A549 (cell line): ENCODE measurements around the gene PAK1. TPM values are rescaled to one million over a fixed set of nuclear protein-coding genes. Genes with fewer than 3 reads are reported as not detected.

ENCODE experiments used
- ATAC-seq, 2 experiments: fragments of 200-7000 bp in 1 of 2; fragments of >200 bp in 1 of 2; cut with Nextera tagmentation in 1 of 2; cut with Tn5 transposase in 1 of 2; 3 replicates each; pipeline versions ENCODE4 v1.8.0 to v1.9.1; 2018 to 2020; ENCODE audit warnings: mild to moderate bottlenecking in 1 of 2, moderate library complexity in 1 of 2
- CTCF ChIA-PET: fragments of 300-600 bp; sonication (Branson Sonifier 250); formaldehyde crosslinking; extraction: SDS; loops from one replicate; lab custom pipeline; 2021; ENCODE audit warnings: antibody characterized with exemption, inconsistent platforms; lab: Yijun Ruan, JAX
- POLR2A ChIA-PET: fragments of 350-600 bp; formaldehyde crosslinking; extraction: SDS; loops from one replicate; lab custom pipeline; 2021; ENCODE audit warnings: antibody characterized with exemption, inconsistent platforms; lab: Yijun Ruan, JAX
- DNase-seq, 2 experiments: peaks; one replicate each; pipeline versions ENCODE4 v3.0.0 to v3.0.0-alpha.2; 2011 to 2016; ENCODE audit warnings: low read depth in 1 of 2, low spot score in 1 of 2
- FAIRE-seq: peaks from 2 replicates; lab custom pipeline; 2011; peaks lifted over from hg19 to GRCh38; lab: Jason Lieb, UNC
- H3K27ac ChIP-seq, 2 experiments: fragments of >200 bp; sonication (Bioruptor Twin); formaldehyde crosslinking; 3 replicates each; pipeline ENCODE4 v1.5.1; 2016 to 2017
- H3K4me1 ChIP-seq: fragments of >200 bp; sonication (Bioruptor Twin); formaldehyde crosslinking; 3 replicates; pipeline ENCODE4 v1.6.1; 2016
- H3K4me2 ChIP-seq: fragments of >200 bp; sonication (Bioruptor Twin); formaldehyde crosslinking; 3 replicates; pipeline ENCODE4 v1.6.1; 2016
- H3K4me3 ChIP-seq: fragments of >200 bp; sonication (Bioruptor Twin); formaldehyde crosslinking; 3 replicates; pipeline ENCODE4 v1.5.1; 2016
- H3K9me3 ChIP-seq: fragments of >200 bp; sonication (Bioruptor Twin); formaldehyde crosslinking; 3 replicates; pipeline ENCODE4 v1.6.1; 2016
- ATOH8 ChIP-seq: fragments of 250-450 bp; sonication (Bioruptor Pico); IDR thresholded peaks from 2 replicates; pipeline ENCODE4 v1.5.0; 2020; ENCODE audit warnings: low read depth, mild to moderate bottlenecking, moderate library complexity
- BHLHE40 ChIP-seq: IDR thresholded peaks from 2 replicates; pipeline ENCODE4 v1.6.1; 2012; ENCODE audit warnings: low read depth, low read length, inconsistent platforms
- CBX2 ChIP-seq: fragments of 200-600 bp; sonication (generic); IDR thresholded peaks from 2 replicates; pipeline ENCODE4 v1.6.1; 2016; ENCODE audit warnings: low read depth, mild to moderate bottlenecking, borderline replicate concordance
- CEBPB ChIP-seq, 2 experiments: fragments of >200 bp in 1 of 2; sonication (Bioruptor Twin) in 1 of 2; formaldehyde crosslinking in 1 of 2; IDR thresholded peaks; 2 replicates each; pipeline ENCODE4 v1.6.1; 2012 to 2016
- CHD4 ChIP-seq: fragments of 200-600 bp; sonication (generic); IDR thresholded peaks from 2 replicates; pipeline ENCODE4 v1.6.1; 2016; ENCODE audit warnings: antibody characterized with exemption, mild to moderate bottlenecking, borderline replicate concordance
- EHMT2 ChIP-seq: fragments of 200-600 bp; sonication (generic); IDR thresholded peaks from 2 replicates; pipeline ENCODE4 v1.6.1; 2016; ENCODE audit warnings: antibody characterized with exemption, low read depth, mild to moderate bottlenecking, moderate library complexity
- ELK1 ChIP-seq: fragments of 150-350 bp; IDR thresholded peaks from 2 replicates; pipeline ENCODE4 v1.6.1; 2014; ENCODE audit warnings: low read depth, mild to moderate bottlenecking, low read length
- FOXS1 ChIP-seq: fragments of 250-450 bp; sonication (Bioruptor Pico); IDR thresholded peaks from 2 replicates; pipeline ENCODE4 v1.5.0; 2020; ENCODE audit warnings: mild to moderate bottlenecking, moderate library complexity
- HEYL ChIP-seq: fragments of 250-450 bp; sonication (Bioruptor Pico); IDR thresholded peaks from 2 replicates; pipeline ENCODE4 v1.8.0; 2021; ENCODE audit warnings: mild to moderate bottlenecking, moderate library complexity
- HOXA7 ChIP-seq: fragments of 250-450 bp; sonication (Bioruptor Pico); IDR thresholded peaks from 2 replicates; pipeline ENCODE4 v1.5.0; 2020; ENCODE audit warnings: mild to moderate bottlenecking, moderate library complexity
- HOXB13 ChIP-seq: fragments of 250-450 bp; sonication (Bioruptor Pico); IDR thresholded peaks from 2 replicates; pipeline ENCODE4 v1.5.0; 2020; ENCODE audit warnings: low read depth, mild to moderate bottlenecking, moderate library complexity
- JUN ChIP-seq, 2 experiments: fragments of >200 bp; sonication (Bioruptor Twin); formaldehyde crosslinking; IDR thresholded peaks; 2 replicates in 1 of 2; 3 replicates in 1 of 2; pipeline ENCODE4 v1.6.1; 2016 to 2017
- MAFK ChIP-seq: fragments of 450-650 bp; IDR thresholded peaks from 2 replicates; pipeline ENCODE4 v1.6.1; 2014; ENCODE audit not compliant: partially characterized antibody
- MAX ChIP-seq: IDR thresholded peaks from 2 replicates; pipeline ENCODE4 v1.6.1; 2012
- NPAS2 ChIP-seq: fragments of 250-450 bp; sonication (Bioruptor Pico); IDR thresholded peaks from 2 replicates; pipeline ENCODE4 v1.8.0; 2022; ENCODE audit warnings: mild to moderate bottlenecking, moderate library complexity, borderline replicate concordance
- PBX3 ChIP-seq: IDR thresholded peaks from 2 replicates; pipeline ENCODE4 v1.6.1; 2012
- POLR2A ChIP-seq: IDR thresholded peaks from 2 replicates; pipeline ENCODE4 v1.6.1; 2012; ENCODE audit warnings: mild to moderate bottlenecking, low read length
- RARB ChIP-seq: fragments of 250-450 bp; sonication (Bioruptor Pico); IDR thresholded peaks from 2 replicates; pipeline ENCODE4 v1.8.0; 2021; ENCODE audit warnings: mild to moderate bottlenecking, moderate library complexity
- REST ChIP-seq: fragments of 200-600 bp; sonication (generic); IDR thresholded peaks from 2 replicates; pipeline ENCODE4 v1.6.1; 2016; ENCODE audit warnings: antibody characterized with exemption, mild to moderate bottlenecking, moderate library complexity
- RFX5 ChIP-seq: fragments of 450-650 bp; IDR thresholded peaks from 2 replicates; pipeline ENCODE4 v1.7.1; 2014; ENCODE audit warnings: antibody characterized with exemption, mild to moderate bottlenecking, moderate library complexity
- SMC3 ChIP-seq: fragments of >200 bp; sonication (Bioruptor Twin); formaldehyde crosslinking; IDR thresholded peaks from 3 replicates; pipeline ENCODE4 v1.6.1; 2018; ENCODE audit warnings: inconsistent platforms
- TFCP2L1 ChIP-seq: fragments of 250-450 bp; sonication (Bioruptor Pico); IDR thresholded peaks from 2 replicates; pipeline ENCODE4 v1.5.0; 2021; ENCODE audit warnings: mild to moderate bottlenecking
- TP53 ChIP-seq: fragments of 250-450 bp; sonication (Bioruptor Pico); IDR thresholded peaks from 2 replicates; pipeline ENCODE4 v1.5.0; 2021; ENCODE audit warnings: mild to moderate bottlenecking, moderate library complexity
- ZSCAN20 ChIP-seq: fragments of 250-450 bp; sonication (Bioruptor Pico); IDR thresholded peaks from 2 replicates; pipeline ENCODE4 v1.8.0; 2022; ENCODE audit warnings: mild to moderate bottlenecking, moderate library complexity
- WGBS: methylation state at CpG from one replicate; pipeline ENCODE4 v1.1.6; 2017; ENCODE audit errors: missing lambda C conversion rate; 5-methylcytosine and 5-hydroxymethylcytosine counted together
- polyA plus RNA-seq, 4 experiments: library from polyadenylated mRNA; depleted of rRNA in 3 of 4; stranded (reverse); fragments of >200 nt; fragmentation: RNase III in 1 of 4; extraction: RNeasy Plus Mini Kit Qiagen cat#74134 plus additional on column Dnase treatment in 1 of 4; gene quantifications; 2 replicates in 3 of 4; 3 replicates in 1 of 4; pipeline ENCODE4 v1.2.3, GENCODE V29; 2011 to 2017

PAK1 gene
- polyA plus RNA-seq, 2 of the 4 experiments (the other 2 are of a cell fraction) = 20.6 to 60.7 TPM

- Histone ChIP-seq H3K9me3 (no peaks in the 10 kb centered on the region), H3K27ac (no peak overlapping the region), H3K4me1 (no peaks in the 10 kb centered on the region), H3K4me2 (no peak overlapping the region), H3K4me3 (no peak overlapping the region)
- ChIA-PET POLR2A (no interaction called here), CTCF (no interaction called here)
- DNase-seq = no peak
- TF ChIP-seq PBX3 (no peak), ELK1 (no peak), HEYL (CRISPR knock-in tag) (no peak), MAFK (no peak), HOXA7 (CRISPR knock-in tag) (no peak), TFCP2L1 (CRISPR knock-in tag) (no peak), EHMT2 (no peak), POLR2A (no peak), RFX5 (no peak), HOXB13 (CRISPR knock-in tag) (no peak), CBX2 (no peak), RARB (CRISPR knock-in tag) (no peak), CHD4 (no peak), FOXS1 (CRISPR knock-in tag) (no peak), JUN (IDR thresholded peaks at IDR 0.05) (no peak), CEBPB (IDR thresholded peaks at IDR 0.05) (no peak), ATOH8 (no peak), MAX (no peak)
- FAIRE-seq = no peak
- no peak for ATAC-seq
- WGBS = 73% methylated on average over 5 of the region's 5 CpGs
Measured at GRCh38 chr11:77309401-77310085, 164.4 kb downstream of the PAK1 start.

- H3K4me3 ChIP-seq = no peak overlapping the region
- ChIA-PET CTCF (interaction anchor here (1.4 kb wide), 1 partner anchor 22 kb away, joined by 4 read pairs; no protein-coding TSS in a partner anchor), POLR2A (no interaction called here)
- ATAC-seq (no peak), DNase-seq (no peak)
- no peaks in the 10 kb centered on the region for H3K4me1 ChIP-seq
- no peak overlapping the region for H3K27ac ChIP-seq
- TF ChIP-seq PBX3 = no peak
- TF ChIP-seq POLR2A = no peak
- no peak for TF ChIP-seq MAFK
- TF ChIP-seq ZSCAN20 (CRISPR knock-in tag) = no peak
- no peak for TF ChIP-seq HOXB13 (CRISPR knock-in tag)
- TF ChIP-seq NPAS2 (CRISPR knock-in tag) = no peak
- no peak for TF ChIP-seq REST
- no peak for TF ChIP-seq EHMT2
- TF ChIP-seq TP53 (CRISPR knock-in tag) = no peak
- TF ChIP-seq SMC3 = no peak
- no peak for TF ChIP-seq BHLHE40
- no peak for TF ChIP-seq RARB (CRISPR knock-in tag)
- TF ChIP-seq, all 56 proteins: peak for 0
- no peaks in the 10 kb centered on the region for H3K9me3 ChIP-seq
- FAIRE-seq = no peak
- no peak overlapping the region for H3K4me2 ChIP-seq
Measured at GRCh38 chr11:77308838-77309237, 165.1 kb downstream of the PAK1 start.
